Measurements from ENCODE around the gene OMP. TPM values are rescaled to one million over a fixed set of nuclear protein-coding genes. Genes with fewer than 3 reads are reported as not detected.

Gene OMP
- total and polyA plus RNA-seq, 2 of the 13 experiments (the other 11 are each of a cell fraction or from before 2014, with no cell fraction given), result not detected

DNA sequence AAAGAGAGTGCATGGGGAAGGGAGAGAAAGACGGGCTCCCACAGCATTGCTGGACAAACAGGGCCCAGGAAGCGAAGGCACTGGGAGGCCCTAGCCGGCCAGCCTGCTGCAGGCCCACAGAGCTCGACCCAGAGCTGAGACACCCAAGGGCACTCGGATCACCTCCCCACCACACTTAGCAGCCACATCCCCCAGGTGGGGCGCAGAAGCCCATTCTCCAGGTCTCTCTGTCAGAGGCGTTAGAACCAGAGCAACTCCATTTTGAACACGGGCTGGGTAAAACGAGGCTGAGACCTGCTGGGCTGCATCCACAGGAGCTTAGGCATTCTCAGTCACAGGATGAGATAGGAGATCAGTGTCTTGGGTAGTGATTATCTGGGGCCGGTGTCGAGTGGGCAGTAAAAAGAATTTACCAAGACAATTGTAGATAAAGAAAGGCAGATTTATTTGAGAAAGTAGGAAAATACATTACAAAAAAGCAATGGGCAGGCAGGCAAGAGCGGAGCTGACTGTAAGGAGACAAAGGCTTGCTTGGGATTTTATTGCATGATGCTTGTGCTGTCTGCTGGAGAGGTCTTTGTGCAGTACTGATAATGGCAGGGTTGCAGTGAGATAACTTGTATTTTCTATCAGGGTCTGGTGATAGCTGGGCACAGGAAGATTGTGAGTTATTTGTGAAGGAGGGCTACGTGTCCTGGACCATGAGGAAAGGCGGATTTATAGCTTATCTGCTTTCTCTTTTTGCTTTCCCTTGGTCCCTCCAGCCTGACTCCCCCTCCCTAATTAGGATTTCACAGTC is 49.2 kb upstream of the OMP start:
- no peaks in the 10 kb centered on the region for H4K20me1 ChIP-seq (ENCODE audit: insufficient read depth, low read length)
- peaks cover 21% of the 10 kb centered on the region for H3K9me3 ChIP-seq (ENCODE audit: low read length)
- no TSS peak for BruUV-seq (replicated peaks)
- no peak overlapping the region for H2AFZ ChIP-seq (ENCODE audit: low read length)
- no peak overlapping the region for H3K4me2 ChIP-seq (ENCODE audit: low read depth, low read length)
- H3K27ac ChIP-seq (ENCODE audit: extremely low read length, insufficient read depth, low read length), result no peak overlapping the region
- TF ChIP-seq, protein P1, sequence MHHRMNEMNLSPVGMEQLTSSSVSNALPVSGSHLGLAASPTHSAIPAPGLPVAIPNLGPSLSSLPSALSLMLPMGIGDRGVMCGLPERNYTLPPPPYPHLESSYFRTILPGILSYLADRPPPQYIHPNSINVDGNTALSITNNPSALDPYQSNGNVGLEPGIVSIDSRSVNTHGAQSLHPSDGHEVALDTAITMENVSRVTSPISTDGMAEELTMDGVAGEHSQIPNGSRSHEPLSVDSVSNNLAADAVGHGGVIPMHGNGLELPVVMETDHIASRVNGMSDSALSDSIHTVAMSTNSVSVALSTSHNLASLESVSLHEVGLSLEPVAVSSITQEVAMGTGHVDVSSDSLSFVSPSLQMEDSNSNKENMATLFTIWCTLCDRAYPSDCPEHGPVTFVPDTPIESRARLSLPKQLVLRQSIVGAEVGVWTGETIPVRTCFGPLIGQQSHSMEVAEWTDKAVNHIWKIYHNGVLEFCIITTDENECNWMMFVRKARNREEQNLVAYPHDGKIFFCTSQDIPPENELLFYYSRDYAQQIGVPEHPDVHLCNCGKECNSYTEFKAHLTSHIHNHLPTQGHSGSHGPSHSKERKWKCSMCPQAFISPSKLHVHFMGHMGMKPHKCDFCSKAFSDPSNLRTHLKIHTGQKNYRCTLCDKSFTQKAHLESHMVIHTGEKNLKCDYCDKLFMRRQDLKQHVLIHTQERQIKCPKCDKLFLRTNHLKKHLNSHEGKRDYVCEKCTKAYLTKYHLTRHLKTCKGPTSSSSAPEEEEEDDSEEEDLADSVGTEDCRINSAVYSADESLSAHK (CRISPR knock-in tag; IDR thresholded peaks at IDR 0.05; ENCODE audit: borderline replicate concordance), result no peak
- H3K79me2 ChIP-seq (ENCODE audit: insufficient read depth, low read length), result no peaks in the 10 kb centered on the region
- WGBS (ENCODE audit: low lambda C conversion rate), result 41% methylated on average over 12 of the region's 14 CpGs
- in situ Hi-C loops (cut with HindIII; ENCODE audit: extremely low pct_ligation_motif_present, low pct_unique_long_range_greater_than_20kb) (no loop called here), intact Hi-C loops (cut with micrococcal nuclease; ENCODE audit: unreplicated experiment) (no loop called here)
- H3K27me3 ChIP-seq (ENCODE audit: control insufficient read depth in 1 of 2, insufficient read depth in 2 of 2, low read length in 2 of 2), result peaks cover 1 to 13% of the 10 kb centered on the region in 2 experiments; a peak in 2 of 5 replicates
- POLR2A ChIA-PET, result no interaction called here
- H3K9ac ChIP-seq (ENCODE audit: insufficient read depth, low read depth, low read length), result no peak overlapping the region
- no peak overlapping the region for H3K4me3 ChIP-seq (replicated peaks in 1 of 3; ENCODE audit: insufficient read depth in 1 of 3, low read depth in 2 of 3, low read length in 3 of 3)
- peaks cover 10% of the 10 kb centered on the region for H3K4me1 ChIP-seq (ENCODE audit: insufficient read depth, low read length)
- ATAC-seq, result no peak
- CTCF ChIA-PET (ENCODE audit: low intra/inter-chr PET ratio, low total read pairs), result no interaction called here
- no peaks in the 10 kb centered on the region for H3K36me3 ChIP-seq (replicated peaks in 1 of 2; ENCODE audit: control insufficient read depth in 1 of 2, insufficient read depth in 2 of 2, low read length in 2 of 2)
- FAIRE-seq, result no peak
- no peak for DNase-seq (ENCODE audit: low spot score)

DNA sequence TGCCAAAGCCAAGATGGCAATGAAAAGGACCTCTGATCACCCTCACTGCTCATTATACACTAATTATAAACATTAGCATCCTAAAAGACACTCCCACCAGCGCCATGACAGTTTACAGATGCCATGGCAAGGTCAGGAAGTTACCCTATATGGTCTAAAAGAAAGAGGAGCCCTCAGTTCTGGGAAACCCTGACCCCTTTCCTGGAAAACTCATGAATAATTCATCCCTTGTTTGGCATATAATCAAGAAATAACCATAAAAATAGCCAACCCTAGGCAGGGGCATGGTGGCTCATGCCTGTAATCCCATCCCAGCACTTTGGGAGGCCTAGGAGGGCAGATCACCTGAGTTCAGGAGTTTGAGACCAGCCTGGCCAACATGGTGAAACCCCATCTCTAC is 48.6 kb upstream of the OMP start:
- WGBS (ENCODE audit: low lambda C conversion rate), result 0% methylated on average over 1 of the region's 1 CpG
- no peak overlapping the region for H3K4me3 ChIP-seq (replicated peaks in 1 of 3; ENCODE audit: insufficient read depth in 1 of 3, low read depth in 2 of 3, low read length in 3 of 3)
- H3K79me2 ChIP-seq (ENCODE audit: insufficient read depth, low read length), result no peaks in the 10 kb centered on the region
- intact Hi-C loops (cut with micrococcal nuclease; ENCODE audit: unreplicated experiment) (no loop called here), in situ Hi-C loops (cut with HindIII; ENCODE audit: extremely low pct_ligation_motif_present, low pct_unique_long_range_greater_than_20kb) (no loop called here)
- H3K36me3 ChIP-seq (replicated peaks in 1 of 2; ENCODE audit: control insufficient read depth in 1 of 2, insufficient read depth in 2 of 2, low read length in 2 of 2), result no peaks in the 10 kb centered on the region
- ChIA-PET POLR2A (no interaction called here), CTCF (ENCODE audit: low intra/inter-chr PET ratio, low total read pairs) (no interaction called here)
- ATAC-seq (no peak), FAIRE-seq (no peak), DNase-seq (ENCODE audit: low spot score) (no peak)
- H3K4me1 ChIP-seq (ENCODE audit: insufficient read depth, low read length), result peaks cover 3% of the 10 kb centered on the region
- BruUV-seq (replicated peaks), result no TSS peak
- TF ChIP-seq FOSL2 (CRISPR knock-in tag; IDR thresholded peaks at IDR 0.05), result no peak
- no peak for TF ChIP-seq FOXC1 (CRISPR knock-in tag; IDR thresholded peaks at IDR 0.05; ENCODE audit: borderline replicate concordance)
- H4K20me1 ChIP-seq (ENCODE audit: insufficient read depth, low read length), result no peaks in the 10 kb centered on the region
- peaks cover 1 to 13% of the 10 kb centered on the region in 2 experiments; a peak in 2 of 5 replicates for H3K27me3 ChIP-seq (ENCODE audit: control insufficient read depth in 1 of 2, insufficient read depth in 2 of 2, low read length in 2 of 2)
- H3K9ac ChIP-seq (ENCODE audit: insufficient read depth, low read depth, low read length), result no peak overlapping the region
- no peak overlapping the region for H3K27ac ChIP-seq (ENCODE audit: extremely low read length, insufficient read depth, low read length)
- H3K4me2 ChIP-seq (ENCODE audit: low read depth, low read length), result no peak overlapping the region
- no peak overlapping the region for H2AFZ ChIP-seq (ENCODE audit: low read length)
- peaks cover 21% of the 10 kb centered on the region for H3K9me3 ChIP-seq (ENCODE audit: low read length)

All from HepG2 (cell line).